PC-9 (cell line): ENCODE measurements around the gene NLE1. TPM values are rescaled to one million over a fixed set of nuclear protein-coding genes. Genes with fewer than 3 reads are reported as not detected.

Experiments used
- BruUV-seq: library from RNA; stranded (reverse); fragments of 400-500 nt; replicated peaks from 2 replicates; lab custom pipeline; 2021; lab: Mats Ljungman, UMichigan
- CTCF ChIA-PET: fragments of 300-600 bp; sonication (Branson Sonifier 250); formaldehyde crosslinking; loops from one replicate; lab custom pipeline; 2022; ENCODE audit warnings: antibody characterized with exemption; lab: Charles Lee
- POLR2A ChIA-PET: fragments of 300-600 bp; sonication (Branson Sonifier 250); formaldehyde crosslinking; loops from one replicate; lab custom pipeline; 2022; ENCODE audit warnings: antibody characterized with exemption; ENCODE audit not compliant: unreplicated experiment; lab: Charles Lee
- DNase-seq, 2 experiments: peaks; one replicate each; pipeline versions ENCODE4 v3.0.0 to v3.0.0-alpha.2; 2015 to 2022; ENCODE audit warnings: mixed read lengths in 1 of 2
- H2AFZ ChIP-seq: fragments of 200-600 bp; sonication (generic); 2 replicates; pipeline ENCODE4 v1.8.1; 2017; ENCODE audit warnings: antibody characterized with exemption
- H3F3A ChIP-seq: fragments of 200-600 bp; sonication (generic); 2 replicates; pipeline ENCODE4 v1.8.1; 2017; ENCODE audit warnings: antibody characterized with exemption, mild to moderate bottlenecking, low read depth; ENCODE audit not compliant: insufficient read depth
- H3K27ac ChIP-seq: fragments of 200-600 bp; sonication (generic); 2 replicates; pipeline ENCODE4 v1.6.1; 2016; ENCODE audit warnings: mixed run types
- H3K27me3 ChIP-seq: fragments of 200-600 bp; sonication (generic); 2 replicates; pipeline ENCODE4 v1.6.1; 2016; ENCODE audit warnings: low read depth, mixed run types; ENCODE audit not compliant: insufficient read depth
- H3K36me3 ChIP-seq: fragments of 200-600 bp; sonication (generic); 2 replicates; pipeline ENCODE4 v1.6.1; 2016; ENCODE audit warnings: low read depth, mixed run types
- H3K4me1 ChIP-seq: fragments of 200-600 bp; sonication (generic); replicated peaks from 2 replicates; pipeline ENCODE4 v1.6.1; 2016; ENCODE audit warnings: mixed run types; ENCODE audit not compliant: insufficient read depth
- H3K4me2 ChIP-seq: fragments of 200-600 bp; sonication (generic); 2 replicates; pipeline ENCODE4 v1.6.1; 2017; ENCODE audit warnings: mixed run types
- H3K4me3 ChIP-seq: fragments of 200-600 bp; sonication (generic); 2 replicates; pipeline ENCODE4 v1.6.1; 2016; ENCODE audit warnings: mixed run types
- H3K79me2 ChIP-seq: fragments of 200-600 bp; sonication (generic); 2 replicates; pipeline ENCODE4 v1.6.1; 2017; ENCODE audit warnings: low read depth, mixed run types
- H3K9me2 ChIP-seq: fragments of 200-600 bp; sonication (generic); 2 replicates; pipeline ENCODE4 v1.8.1; 2017; ENCODE audit warnings: mild to moderate bottlenecking; ENCODE audit not compliant: insufficient read depth
- H3K9me3 ChIP-seq: fragments of 200-600 bp; sonication (generic); 2 replicates; pipeline ENCODE4 v1.8.1; 2016; ENCODE audit warnings: low read depth; ENCODE audit not compliant: insufficient read depth
- H4K20me1 ChIP-seq: fragments of 200-600 bp; sonication (generic); 2 replicates; pipeline ENCODE4 v1.8.1; 2017; ENCODE audit not compliant: insufficient read depth
- CTCF ChIP-seq: fragments of 200-600 bp; sonication (generic); conservative IDR thresholded peaks from 2 replicates; pipeline ENCODE4 v1.6.1; 2017; ENCODE audit warnings: mixed run types, antibody characterized with exemption, mild to moderate bottlenecking, moderate library complexity
- EZH2 ChIP-seq: fragments of 200-600 bp; sonication (generic); IDR thresholded peaks from 2 replicates; pipeline ENCODE4 v1.8.0; 2017; ENCODE audit warnings: antibody characterized with exemption, low read depth
- intact Hi-C: fragments of 100-400 bp; cut with micrococcal nuclease; formaldehyde crosslinking; loops from one replicate; pipeline ENCODE4 v1.10.0; 2022; ENCODE audit not compliant: unreplicated experiment
- total RNA-seq: library from RNA; stranded (reverse); gene quantifications from 2 replicates; pipeline ENCODE4 v1.2.3, GENCODE V29; 2021

NLE1 gene
- total RNA-seq, 1 experiment from 2014 or later: 16.4 TPM

DNA sequence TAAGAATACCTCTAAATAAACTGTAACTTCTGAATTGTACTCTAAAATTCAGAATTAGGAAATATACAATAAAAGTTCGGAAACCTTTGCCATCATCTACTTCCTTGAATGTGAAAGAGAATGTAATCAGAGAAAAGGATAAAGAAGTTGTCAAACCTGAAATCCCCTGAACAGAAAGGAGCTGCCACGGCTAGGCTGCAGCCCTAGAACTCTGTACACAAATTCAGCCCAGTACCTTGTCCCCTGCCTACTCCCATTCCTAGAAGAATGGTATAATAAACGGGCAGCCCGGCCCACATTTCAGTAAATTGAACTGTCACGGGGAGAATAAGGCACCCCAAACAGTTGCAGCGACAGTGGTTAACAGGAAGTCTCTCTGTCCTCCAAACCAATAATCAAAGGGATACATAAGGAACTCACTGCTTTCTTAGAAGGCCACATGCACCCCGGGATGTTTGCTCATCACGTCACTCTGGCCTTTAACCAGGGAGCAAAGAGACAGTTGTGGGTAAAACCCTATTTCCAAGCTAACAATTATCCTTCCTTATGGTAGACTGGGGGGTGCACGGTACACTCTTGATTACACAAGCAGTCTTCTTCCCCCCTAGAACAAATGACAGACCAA lies 54.3 kb downstream of the NLE1 start:
- H3K36me3 ChIP-seq: no peaks in the 10 kb centered on the region
- peak; percentile 24 to 77 for DNase-seq
- H3K4me1 ChIP-seq: peaks cover 50% of the 10 kb centered on the region
- intact Hi-C loops: loop anchor here (5.0 kb wide), 3 partner anchors 66 to 154 kb away; partner anchors contain the start of genes LIG3 and SLFN5
- ChIA-PET CTCF (no interaction called here), POLR2A (interaction anchor here (0.6 to 0.7 kb wide), 2 partner anchors 23 to 68 kb away, joined by 4 to 6 read pairs; no protein-coding TSS in a partner anchor)
- H3K79me2 ChIP-seq: peaks cover 49% of the 10 kb centered on the region
- H2AFZ ChIP-seq: peak overlapping the region; percentile 83
- peak overlapping the region; percentile 89 for H3K4me2 ChIP-seq
- BruUV-seq: no TSS peak
- no peaks in the 10 kb centered on the region for H3K27me3 ChIP-seq
- peak overlapping the region; percentile 80 for H3K4me3 ChIP-seq
- no peaks in the 10 kb centered on the region for H3K9me2 ChIP-seq
- H3F3A ChIP-seq: peaks cover 28% of the 10 kb centered on the region
- no peaks in the 10 kb centered on the region for H4K20me1 ChIP-seq
- no peaks in the 10 kb centered on the region for H3K9me3 ChIP-seq
- TF ChIP-seq CTCF (no peak), EZH2 (no peak)
- peak overlapping the region; percentile 78 for H3K27ac ChIP-seq

- no peaks in the 10 kb centered on the region for H3K36me3 ChIP-seq
- CTCF ChIA-PET: no interaction called here
- peak overlapping the region; percentile 80 for H3K4me3 ChIP-seq
- no peaks in the 10 kb centered on the region for H3K9me3 ChIP-seq
- POLR2A ChIA-PET: interaction anchor here (0.6 kb wide), 1 partner anchor 23 kb away, joined by 4 read pairs; no protein-coding TSS in a partner anchor
- no peaks in the 10 kb centered on the region for H3K9me2 ChIP-seq
- intact Hi-C loops: loop anchor here (5.0 kb wide), 3 partner anchors 65 to 155 kb away; partner anchors contain the start of genes LIG3 and SLFN5
- TF ChIP-seq CTCF (no peak), EZH2 (no peak)
- no peaks in the 10 kb centered on the region for H4K20me1 ChIP-seq
- H3K27ac ChIP-seq: peak overlapping the region; percentile 78
- H3F3A ChIP-seq: peaks cover 36% of the 10 kb centered on the region
- H3K79me2 ChIP-seq: peaks cover 53% of the 10 kb centered on the region
- DNase-seq: peak; percentile 18 to 62
- H3K4me2 ChIP-seq: peak overlapping the region; percentile 89
- no TSS peak for BruUV-seq
- H3K4me1 ChIP-seq: peaks cover 58% of the 10 kb centered on the region
- H2AFZ ChIP-seq: no peak overlapping the region
- H3K27me3 ChIP-seq: no peaks in the 10 kb centered on the region
Measured at GRCh38 chr17:35086931-35087573, 55.1 kb downstream of the NLE1 start.

GRCh38 chr17:35086164-35086563 lies 55.9 kb downstream of the NLE1 start:
- intact Hi-C loops: loop anchor here (5.0 kb wide), 3 partner anchors 64 to 156 kb away; partner anchors contain the start of genes LIG3 and SLFN5
- POLR2A ChIA-PET: no interaction called here

More at GRCh38 chr17:35086164-35086563, 55.9 kb downstream of the NLE1 start:
- TF ChIP-seq EZH2: no peak
- Histone ChIP-seq H3K9me3 (no peaks in the 10 kb centered on the region), H3F3A (peaks cover 39% of the 10 kb centered on the region), H3K4me2 (peak overlapping the region; percentile 89), H3K27ac (peak overlapping the region; percentile 78), H3K27me3 (no peaks in the 10 kb centered on the region), H3K9me2 (no peaks in the 10 kb centered on the region), H3K4me3 (no peak overlapping the region), H2AFZ (no peak overlapping the region), H3K79me2 (peaks cover 60% of the 10 kb centered on the region), H3K4me1 (peaks cover 67% of the 10 kb centered on the region), H4K20me1 (no peaks in the 10 kb centered on the region), H3K36me3 (no peaks in the 10 kb centered on the region)
- CTCF ChIA-PET: no interaction called here
- no TSS peak for BruUV-seq
- no peak for DNase-seq
